CD4-positive, alpha-beta memory T cell (primary cell): ENCODE results near the gene ZNF747. TPM values are rescaled to one million over a fixed set of nuclear protein-coding genes. Genes with fewer than 3 reads are reported as not detected.

Experiments
- CTCF ChIA-PET: fragments of 350-600 bp; sonication (Branson Sonifier 250); formaldehyde crosslinking; loops from one replicate; lab custom pipeline; 2021; ENCODE audit warnings: inconsistent platforms; ENCODE audit not compliant: partially characterized antibody; lab: Charles Lee
- POLR2A ChIA-PET: fragments of 350-600 bp; sonication (Branson Sonifier 250); formaldehyde crosslinking; loops from one replicate; lab custom pipeline; 2021; ENCODE audit not compliant: partially characterized antibody; lab: Charles Lee
- DNase-seq, 5 donors: peaks; one replicate each; pipeline versions ENCODE4 v3.0.0 to v3.0.0-alpha.2; 2020 to 2022; ENCODE audit warnings: mixed read lengths in 1 of 5
- H3K27ac ChIP-seq: one replicate; pipeline ENCODE4 v1.7.0; 2013; ENCODE audit warnings: low read depth, low read length
- H3K27me3 ChIP-seq: 2 replicates; pipeline ENCODE4 v1.7.0; 2013; ENCODE audit warnings: mild to moderate bottlenecking, low read length, moderate library complexity; ENCODE audit not compliant: insufficient read depth
- H3K36me3 ChIP-seq: 2 replicates; pipeline ENCODE4 v1.7.0; 2013; ENCODE audit warnings: mild to moderate bottlenecking, low read length, moderate library complexity; ENCODE audit not compliant: insufficient read depth
- H3K4me1 ChIP-seq: 2 replicates; pipeline ENCODE4 v1.7.0; 2013; ENCODE audit warnings: mild to moderate bottlenecking, low read length, moderate library complexity; ENCODE audit not compliant: insufficient read depth
- H3K4me3 ChIP-seq, 2 donors: one replicate each; pipeline ENCODE4 v1.7.0; 2013; ENCODE audit warnings: low read length in 2 of 2, mild to moderate bottlenecking in 1 of 2
- H3K9me3 ChIP-seq, 2 donors: one replicate each; pipeline ENCODE4 v1.7.0; 2013; ENCODE audit warnings: low read length in 2 of 2, control low read depth in 1 of 2; ENCODE audit not compliant: control insufficient read depth in 1 of 2
- H3K27ac Mint-ChIP-seq, 7 donors: one replicate each; pipeline ENCODE4 v1.8.0; 2020 to 2021; ENCODE audit warnings: mixed read lengths in 7 of 7, mild to moderate bottlenecking in 6 of 7, inconsistent platforms in 3 of 7, moderate library complexity in 3 of 7
- H3K27me3 Mint-ChIP-seq, 2 donors: one replicate each; pipeline ENCODE4 v1.8.0; 2020 to 2021; ENCODE audit warnings: mixed read lengths in 2 of 2
- H3K36me3 Mint-ChIP-seq, 2 donors: one replicate each; pipeline ENCODE4 v1.8.0; 2020 to 2021; ENCODE audit warnings: mixed read lengths in 2 of 2, inconsistent platforms in 1 of 2, mild to moderate bottlenecking in 1 of 2
- H3K4me1 Mint-ChIP-seq, 4 donors: one replicate each; pipeline ENCODE4 v1.8.0; 2020 to 2021; ENCODE audit warnings: mixed read lengths in 4 of 4, mild to moderate bottlenecking in 1 of 4
- H3K4me3 Mint-ChIP-seq, 8 donors: one replicate each; pipeline ENCODE4 v1.8.0; 2020 to 2021; ENCODE audit warnings: mixed read lengths in 8 of 8, mild to moderate bottlenecking in 7 of 8, moderate library complexity in 6 of 8, inconsistent platforms in 3 of 8
- H3K9me3 Mint-ChIP-seq, 8 donors: one replicate each; pipeline ENCODE4 v1.8.0; 2020 to 2021; ENCODE audit warnings: mixed read lengths in 8 of 8, mild to moderate bottlenecking in 5 of 8, inconsistent platforms in 3 of 8, moderate library complexity in 1 of 8
- intact Hi-C: fragments of 100-400 bp; cut with micrococcal nuclease; formaldehyde crosslinking; loops from one replicate; pipeline ENCODE4 v1.15.1; 2023
- polyA plus RNA-seq, 2 donors: library from polyadenylated mRNA; unstranded; fragments of 300-500 nt; fragmentation: Illumina TruSeq; gene quantifications; one replicate each; pipeline ENCODE4 v1.2.3, GENCODE V29; 2021
- total RNA-seq, 2 experiments: library from RNA; stranded (reverse); gene quantifications; one replicate each; pipeline ENCODE4 v1.2.3, GENCODE V29; 2021

ZNF747 gene
- total and polyA plus RNA-seq, 4 experiments from 2014 or later: 7.8 to 17.8 (median 12.2) TPM

GRCh38 chr16:30570636-30571444 lies 36.2 kb upstream of the ZNF747 start:
- POLR2A ChIA-PET: interaction anchor here (0.9 to 3.7 kb wide), 25 partner anchors 11 to 385 kb away, joined by 3 to 188 read pairs (median 9); partner anchors contain the start of genes DCTPP1, FBRS, ITGAL and PRR14
- Histone ChIP-seq H3K27ac (peak overlapping the region; percentile 90), H3K27me3 (no peaks in the 10 kb centered on the region), H3K9me3 (no peaks in the 10 kb centered on the region), H3K4me3 (peak overlapping the region; percentile 43 to 71), H3K4me1 (peaks cover 57% of the 10 kb centered on the region), H3K36me3 (peaks cover 4% of the 10 kb centered on the region)
- Mint-ChIP-seq H3K27me3 (no peaks in the 10 kb centered on the region), H3K9me3 (no peaks in the 10 kb centered on the region), H3K27ac (peak overlapping the region; percentile 88 to 97 (median 91)), H3K4me1 (peaks cover 23 to 62% (median 41%) of the 10 kb centered on the region in 4 donors), H3K4me3 (peak overlapping the region; percentile 83 to 92 (median 86)), H3K36me3 (peaks cover 0 to 7% of the 10 kb centered on the region in 2 donors)
- intact Hi-C loops: loop anchor here (1.0 to 5.0 kb wide), 3 partner anchors 20 to 87 kb away; partner anchors contain the start of gene FBRS
- DNase-seq: no peak
- CTCF ChIA-PET: interaction anchor here (0.6 to 2.8 kb wide), 5 partner anchors 10 to 141 kb away, joined by 3 to 26 read pairs (median 5); partner anchors contain the start of genes DCTPP1, ZNF747 and ZNF764

DNA sequence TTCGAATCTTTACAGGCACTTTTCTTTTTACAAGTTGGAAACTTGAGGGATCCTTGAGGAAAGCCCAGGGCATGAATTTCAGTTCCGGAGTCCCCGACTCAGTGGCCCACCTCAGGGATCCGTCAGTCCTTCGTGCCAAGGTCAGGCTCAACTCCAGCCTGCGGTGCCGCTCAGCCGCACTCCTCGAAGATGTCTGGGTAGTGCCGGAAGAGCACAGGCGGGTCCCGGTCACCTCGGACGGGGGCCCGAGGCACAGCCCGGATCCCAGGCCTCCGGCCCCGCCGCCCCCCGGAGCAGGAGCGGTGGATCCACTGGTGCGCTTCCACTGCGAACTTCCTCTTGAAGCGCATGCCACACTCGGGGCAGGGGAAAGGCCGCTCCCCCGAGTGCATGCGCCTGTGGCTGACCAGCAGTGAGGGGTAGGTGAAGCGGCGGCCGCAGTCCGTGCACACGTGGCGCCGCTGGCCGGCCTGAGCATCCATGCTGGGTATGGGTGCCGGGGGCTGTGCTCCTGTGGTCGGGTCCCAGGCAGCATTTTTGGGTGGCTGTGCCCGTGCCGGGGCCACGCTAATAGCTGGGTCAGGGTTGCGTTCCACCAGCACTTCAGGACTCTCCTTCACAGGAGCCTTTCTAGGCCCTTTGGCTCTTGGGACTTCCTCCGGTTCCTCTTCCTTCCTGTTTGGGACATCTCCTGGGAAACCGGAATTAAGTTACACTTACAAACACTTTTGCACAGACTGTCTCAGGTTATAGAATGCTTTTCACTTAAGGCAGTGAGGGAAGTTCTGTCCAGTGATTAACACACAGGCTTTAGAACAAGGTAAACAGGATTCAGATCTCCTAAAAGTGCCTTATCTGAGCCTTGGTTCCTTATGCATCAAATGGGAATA lies 35.3 kb upstream of the ZNF747 start:
- Mint-ChIP-seq H3K4me3 (peak overlapping the region in 7 of 8 donors; percentile 32 to 92 (median 86)), H3K9me3 (no peaks in the 10 kb centered on the region), H3K27me3 (no peaks in the 10 kb centered on the region), H3K27ac (peak overlapping the region in 6 of 7 donors; percentile 48 to 97 (median 66)), H3K36me3 (peaks cover 0 to 7% of the 10 kb centered on the region in 2 donors), H3K4me1 (peaks cover 23 to 69% (median 41%) of the 10 kb centered on the region in 4 donors)
- Histone ChIP-seq H3K27me3 (no peaks in the 10 kb centered on the region), H3K4me3 (no peak overlapping the region), H3K36me3 (peaks cover 4% of the 10 kb centered on the region), H3K27ac (peak overlapping the region; percentile 30), H3K9me3 (no peaks in the 10 kb centered on the region), H3K4me1 (peaks cover 57% of the 10 kb centered on the region)
- DNase-seq: no peak
- ChIA-PET CTCF (interaction anchor here (1.0 to 2.8 kb wide), 3 partner anchors 12 to 140 kb away, joined by 3 to 26 read pairs (median 22); partner anchors contain the start of genes DCTPP1, ZNF747 and ZNF764), POLR2A (interaction anchor here (1.1 to 3.7 kb wide), 12 partner anchors 10 to 152 kb away, joined by 3 to 188 read pairs (median 27); partner anchors contain the start of genes FBRS, ZNF689, ZNF747 and ZNF764)
- intact Hi-C loops: loop anchor here (2.0 to 5.0 kb wide), 2 partner anchors 19 to 57 kb away; no protein-coding TSS in a partner anchor

- DNase-seq: no peak
- H3K27ac Mint-ChIP-seq: peak overlapping the region; percentile 17 to 99 (median 48)
- H3K27me3 Mint-ChIP-seq: no peaks in the 10 kb centered on the region
- H3K4me3 Mint-ChIP-seq: peak overlapping the region in 5 of 8 donors; percentile 13 to 49 (median 31)
- Histone ChIP-seq H3K4me1 (peaks cover 57% of the 10 kb centered on the region), H3K27me3 (no peaks in the 10 kb centered on the region), H3K27ac (peak overlapping the region; percentile 77), H3K36me3 (peaks cover 4% of the 10 kb centered on the region), H3K9me3 (no peaks in the 10 kb centered on the region), H3K4me3 (no peak overlapping the region)
- CTCF ChIA-PET: interaction anchor here (1.9 to 2.1 kb wide), 2 partner anchors 28 to 139 kb away, joined by 5 to 7 read pairs; partner anchors contain the start of gene DCTPP1
- no peaks in the 10 kb centered on the region for H3K9me3 Mint-ChIP-seq
- peaks cover 20 to 63% (median 41%) of the 10 kb centered on the region in 4 donors for H3K4me1 Mint-ChIP-seq
- POLR2A ChIA-PET: interaction anchor here (1.2 to 4.5 kb wide), 6 partner anchors 11 to 187 kb away, joined by 4 to 78 read pairs (median 10); partner anchors contain the start of genes FBRS, SEPTIN1, ZNF747 and ZNF764
- H3K36me3 Mint-ChIP-seq: peaks cover 0 to 7% of the 10 kb centered on the region in 2 donors
- intact Hi-C loops: no loop called here
These were observed 34.6 kb upstream of the ZNF747 start for GRCh38 chr16:30569281-30569680.

DNA sequence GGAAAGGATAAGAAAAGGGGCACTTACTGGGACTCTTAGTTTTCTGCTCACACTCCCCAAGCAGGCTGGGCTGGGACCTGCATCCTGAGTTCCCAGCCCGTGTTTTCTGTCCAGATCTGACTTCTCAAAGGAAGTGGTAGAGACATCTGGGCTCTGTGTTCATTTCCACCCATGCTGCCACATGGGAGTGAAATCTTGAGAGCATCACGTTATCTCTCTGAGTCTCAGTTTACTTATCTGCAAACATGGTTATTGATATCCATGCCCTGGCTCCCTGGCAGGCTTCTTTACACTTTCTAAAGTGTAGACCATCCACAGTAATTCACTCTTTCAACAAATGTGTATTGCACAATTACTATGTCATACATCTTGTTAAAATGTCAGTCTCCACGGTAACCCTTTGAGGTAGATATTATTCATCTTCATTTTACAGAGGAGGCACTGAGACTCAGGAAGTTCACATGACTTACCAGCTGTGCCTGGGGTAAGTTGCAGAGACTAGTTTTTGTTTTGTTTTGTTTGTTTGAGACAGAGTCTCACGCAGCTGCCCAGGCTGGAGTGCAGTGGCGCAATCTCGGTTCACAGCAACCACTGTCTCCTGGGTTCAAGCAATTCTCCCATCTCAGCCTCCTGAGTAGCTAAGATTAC lies 33.5 kb upstream of the ZNF747 start:
- peaks cover 20 to 59% (median 38%) of the 10 kb centered on the region in 4 donors for H3K4me1 Mint-ChIP-seq
- Histone ChIP-seq H3K27ac (peak overlapping the region; percentile 77), H3K4me3 (peak overlapping the region; percentile 30), H3K36me3 (peaks cover 4% of the 10 kb centered on the region), H3K4me1 (peaks cover 57% of the 10 kb centered on the region), H3K27me3 (no peaks in the 10 kb centered on the region), H3K9me3 (no peaks in the 10 kb centered on the region)
- H3K4me3 Mint-ChIP-seq: peak overlapping the region; percentile 82 to 93 (median 86)
- H3K27me3 Mint-ChIP-seq: no peaks in the 10 kb centered on the region
- peaks cover 0 to 7% of the 10 kb centered on the region in 2 donors for H3K36me3 Mint-ChIP-seq
- H3K27ac Mint-ChIP-seq: peak overlapping the region; percentile 96 to 99 (median 99)
- POLR2A ChIA-PET: interaction anchor here (0.7 to 4.5 kb wide), 16 partner anchors 10 to 186 kb away, joined by 3 to 78 read pairs (median 4); partner anchors contain the start of genes DCTPP1, FBRS, PRR14 and SEPTIN1
- intact Hi-C loops: no loop called here
- peak; percentile 63 to 83 (median 76) for DNase-seq
- H3K9me3 Mint-ChIP-seq: no peaks in the 10 kb centered on the region
- CTCF ChIA-PET: interaction anchor here (0.7 to 2.4 kb wide), 7 partner anchors 10 to 138 kb away, joined by 3 to 13 read pairs (median 5); partner anchors contain the start of genes DCTPP1, ZNF747 and ZNF764

GRCh38 chr16:30567160-30567990 lies 32.7 kb upstream of the ZNF747 start:
- Histone ChIP-seq H3K4me1 (peaks cover 52% of the 10 kb centered on the region), H3K27me3 (no peaks in the 10 kb centered on the region), H3K4me3 (peak overlapping the region in 1 of 2 donors; percentile 4), H3K36me3 (peaks cover 4% of the 10 kb centered on the region), H3K27ac (peak overlapping the region; percentile 77), H3K9me3 (no peaks in the 10 kb centered on the region)
- intact Hi-C loops: no loop called here
- POLR2A ChIA-PET: interaction anchor here (0.7 to 4.5 kb wide), 14 partner anchors 9 to 137 kb away, joined by 3 to 78 read pairs (median 4); partner anchors contain the start of genes DCTPP1, FBRS, PRR14 and ZNF747
- H3K4me1 Mint-ChIP-seq: peaks cover 20 to 59% (median 36%) of the 10 kb centered on the region in 4 donors
- peak in 4 of 5 donors; percentile 54 to 88 (median 64) for DNase-seq
- peak overlapping the region in 7 of 8 donors; percentile 83 to 93 (median 87) for H3K4me3 Mint-ChIP-seq
- CTCF ChIA-PET: interaction anchor here (1.1 to 2.4 kb wide), 6 partner anchors 9 to 137 kb away, joined by 3 to 13 read pairs (median 8); partner anchors contain the start of genes DCTPP1, ZNF747 and ZNF764
- peaks cover 0 to 7% of the 10 kb centered on the region in 2 donors for H3K36me3 Mint-ChIP-seq
- H3K9me3 Mint-ChIP-seq: no peaks in the 10 kb centered on the region
- H3K27me3 Mint-ChIP-seq: no peaks in the 10 kb centered on the region
- peak overlapping the region; percentile 96 to 99 (median 99) for H3K27ac Mint-ChIP-seq
